ENCODE data around the gene OPRD1.

The OPRD1 gene

DNA sequence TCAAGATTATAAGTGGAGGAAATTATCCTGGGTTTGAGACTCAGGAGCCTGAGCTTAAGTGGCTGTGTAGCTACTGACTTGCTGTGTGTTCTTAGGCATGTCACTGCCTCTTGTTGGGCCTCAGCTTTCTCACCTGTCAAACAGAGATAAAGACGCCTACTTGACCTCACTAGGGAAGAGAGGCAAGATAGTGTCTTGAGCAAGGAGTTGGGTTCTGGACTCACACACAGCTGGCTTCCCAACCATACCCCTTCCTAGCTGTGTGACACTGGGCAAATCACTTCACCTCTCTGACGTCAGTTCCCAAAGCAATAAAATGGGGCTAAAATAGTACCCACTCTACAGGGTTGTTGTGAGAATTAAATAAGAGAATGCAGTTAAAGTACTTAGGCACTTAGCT lies 90.8 kb downstream of the OPRD1 start:
- Mint-ChIP-seq H3K36me3 (ENCODE audit: low read depth) (no peaks in the 10 kb centered on the region), H3K27ac (no peak overlapping the region), H3K4me1 (peaks cover 18% of the 10 kb centered on the region), H3K27me3 (ENCODE audit: low read depth, poor library complexity) (peaks cover 19% of the 10 kb centered on the region), H3K9me3 (peaks cover 8% of the 10 kb centered on the region), H3K4me3 (no peak overlapping the region)
- no peak for DNase-seq
- TF ChIP-seq, protein P1, sequence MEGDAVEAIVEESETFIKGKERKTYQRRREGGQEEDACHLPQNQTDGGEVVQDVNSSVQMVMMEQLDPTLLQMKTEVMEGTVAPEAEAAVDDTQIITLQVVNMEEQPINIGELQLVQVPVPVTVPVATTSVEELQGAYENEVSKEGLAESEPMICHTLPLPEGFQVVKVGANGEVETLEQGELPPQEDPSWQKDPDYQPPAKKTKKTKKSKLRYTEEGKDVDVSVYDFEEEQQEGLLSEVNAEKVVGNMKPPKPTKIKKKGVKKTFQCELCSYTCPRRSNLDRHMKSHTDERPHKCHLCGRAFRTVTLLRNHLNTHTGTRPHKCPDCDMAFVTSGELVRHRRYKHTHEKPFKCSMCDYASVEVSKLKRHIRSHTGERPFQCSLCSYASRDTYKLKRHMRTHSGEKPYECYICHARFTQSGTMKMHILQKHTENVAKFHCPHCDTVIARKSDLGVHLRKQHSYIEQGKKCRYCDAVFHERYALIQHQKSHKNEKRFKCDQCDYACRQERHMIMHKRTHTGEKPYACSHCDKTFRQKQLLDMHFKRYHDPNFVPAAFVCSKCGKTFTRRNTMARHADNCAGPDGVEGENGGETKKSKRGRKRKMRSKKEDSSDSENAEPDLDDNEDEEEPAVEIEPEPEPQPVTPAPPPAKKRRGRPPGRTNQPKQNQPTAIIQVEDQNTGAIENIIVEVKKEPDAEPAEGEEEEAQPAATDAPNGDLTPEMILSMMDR (IDR thresholded peaks at IDR 0.05) = no peak

DNA sequence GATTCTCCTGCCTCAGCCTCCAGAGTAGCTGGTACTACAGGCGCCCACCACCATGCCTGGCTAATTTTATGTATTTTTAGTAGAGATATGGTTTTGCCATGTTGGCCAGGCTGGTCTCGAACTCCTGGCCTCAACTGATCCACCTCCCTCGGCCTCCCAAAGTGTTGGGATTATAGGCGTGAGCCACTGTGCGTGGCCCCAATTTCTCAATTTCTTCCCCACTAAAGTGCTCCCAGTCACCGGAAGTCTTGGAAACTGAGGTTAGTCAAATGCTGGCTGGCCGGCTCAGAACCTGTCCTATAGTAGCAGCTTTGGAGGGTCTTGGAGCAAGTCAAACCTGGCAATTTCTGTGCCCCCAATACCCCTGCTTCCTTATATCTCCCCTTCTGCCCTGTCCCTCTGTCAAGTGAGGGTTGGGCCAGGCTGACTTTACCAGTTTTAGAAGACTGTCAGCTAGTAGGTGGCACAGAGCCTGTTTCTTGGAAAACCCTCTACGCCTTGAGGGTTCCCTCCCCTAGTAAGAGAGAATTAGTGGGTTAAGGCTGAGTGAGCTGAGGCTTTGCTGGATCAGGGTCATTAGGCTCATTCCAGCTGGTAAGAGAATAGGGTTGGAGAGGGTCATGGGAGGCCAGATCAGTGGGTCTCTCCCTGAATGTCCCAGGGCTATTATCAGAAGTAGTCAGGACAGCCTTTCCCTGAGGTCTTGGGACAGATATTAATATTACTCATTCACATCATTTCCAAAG lies 94.1 kb downstream of the OPRD1 start:
- Mint-ChIP-seq H3K9me3 (peaks cover 8% of the 10 kb centered on the region), H3K4me3 (no peak overlapping the region), H3K4me1 (peaks cover 17% of the 10 kb centered on the region), H3K36me3 (ENCODE audit: low read depth) (no peaks in the 10 kb centered on the region), H3K27me3 (ENCODE audit: low read depth, poor library complexity) (peaks cover 15% of the 10 kb centered on the region), H3K27ac (peak overlapping the region; percentile 88)
- TF ChIP-seq, protein P1 (IDR thresholded peaks at IDR 0.05) = no peak
- no peak for DNase-seq

DNA sequence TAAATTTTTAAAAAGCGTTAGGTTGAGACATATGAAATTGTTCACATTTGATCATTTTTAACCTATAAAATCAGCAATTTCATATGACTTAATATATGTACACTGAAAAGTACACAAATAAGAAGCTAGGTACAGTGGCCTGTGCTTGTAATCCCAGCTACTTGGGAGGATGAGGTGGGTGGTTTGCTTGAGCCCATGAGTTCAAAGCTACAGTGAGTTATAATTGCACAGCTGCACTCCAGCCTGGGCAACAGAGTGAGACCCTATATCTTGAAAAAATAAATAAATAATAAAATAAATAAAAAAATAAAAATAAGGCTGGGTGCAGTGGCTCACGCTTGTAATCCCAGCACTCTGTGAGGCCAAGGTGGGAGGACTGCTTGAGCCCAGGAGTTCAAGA lies 97.2 kb downstream of the OPRD1 start:
- Mint-ChIP-seq H3K9me3 (peaks cover 3% of the 10 kb centered on the region), H3K4me3 (no peak overlapping the region), H3K27me3 (ENCODE audit: low read depth, poor library complexity) (peaks cover 7% of the 10 kb centered on the region), H3K36me3 (ENCODE audit: low read depth) (no peaks in the 10 kb centered on the region), H3K4me1 (peaks cover 25% of the 10 kb centered on the region), H3K27ac (no peak overlapping the region)
- no peak for DNase-seq
- TF ChIP-seq, protein P1 (IDR thresholded peaks at IDR 0.05) = no peak

DNA sequence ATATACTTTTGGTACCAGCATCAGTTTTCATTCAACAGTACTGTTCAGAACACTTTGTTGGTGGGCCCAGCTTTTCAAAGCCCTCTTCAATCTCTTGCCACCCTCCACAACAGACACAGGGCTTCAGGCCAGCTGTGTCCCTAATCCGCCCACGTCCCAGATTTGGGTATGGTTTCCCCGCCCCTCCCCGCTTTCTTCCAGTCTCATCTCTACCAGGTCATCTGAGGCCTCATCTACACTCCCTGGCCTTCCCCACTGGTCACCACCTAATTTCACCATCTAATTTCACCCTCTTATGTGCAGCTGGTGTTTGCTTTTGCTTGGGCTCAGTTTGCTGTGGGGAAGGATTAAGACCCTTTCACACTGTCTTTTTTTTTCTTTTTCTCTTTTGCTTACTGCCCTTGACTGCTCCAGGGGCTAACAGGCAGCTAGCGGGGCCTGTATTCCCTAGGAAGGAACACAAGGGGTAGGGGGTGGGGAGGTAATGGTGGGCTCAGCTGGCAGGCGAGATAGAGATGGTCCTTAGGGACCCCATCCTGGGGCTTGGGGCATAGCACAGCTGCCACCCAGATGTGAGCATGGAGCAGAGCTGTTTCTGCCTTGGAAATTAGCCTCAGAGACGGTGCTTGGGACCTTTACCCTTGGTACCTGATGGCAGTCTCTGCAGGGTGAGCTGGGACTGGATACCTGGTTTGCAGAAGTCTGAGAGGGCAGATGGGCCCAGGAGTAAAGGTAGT lies 98.6 kb downstream of the OPRD1 start:
- TF ChIP-seq, protein P1 (IDR thresholded peaks at IDR 0.05) = no peak

DNA sequence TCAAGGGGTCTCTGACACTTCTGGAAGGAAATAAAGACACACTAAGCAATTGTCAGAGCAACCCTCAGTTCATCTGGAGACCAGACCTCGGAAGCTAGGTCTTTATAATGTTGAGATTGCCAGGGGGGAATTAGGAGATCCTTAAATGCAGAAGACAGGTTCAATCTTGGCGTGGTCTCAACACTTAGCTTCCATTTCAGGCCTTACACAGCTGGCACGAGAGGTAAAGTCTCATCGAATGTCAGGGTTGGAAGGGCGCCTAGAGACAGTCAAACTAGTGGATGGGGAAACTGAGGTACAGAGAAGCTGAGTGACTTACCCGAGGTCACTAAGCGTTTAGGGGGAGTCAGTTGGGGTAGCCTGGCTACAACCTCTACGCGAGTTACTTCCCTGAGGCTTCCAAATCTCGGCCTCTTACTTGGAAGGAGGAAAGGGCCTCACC lies 101.8 kb downstream of the OPRD1 start:
- Mint-ChIP-seq H3K27me3 (ENCODE audit: low read depth, poor library complexity) (peaks cover 4% of the 10 kb centered on the region), H3K4me1 (peaks cover 44% of the 10 kb centered on the region), H3K9me3 (no peaks in the 10 kb centered on the region), H3K27ac (no peak overlapping the region), H3K36me3 (ENCODE audit: low read depth) (no peaks in the 10 kb centered on the region), H3K4me3 (peak overlapping the region; percentile 68)
- TF ChIP-seq, protein P1 (IDR thresholded peaks at IDR 0.05) = no peak
- no peak for DNase-seq

More for the DNA sequence above, 98.6 kb downstream of the OPRD1 start:
- Mint-ChIP-seq H3K4me3 (no peak overlapping the region), H3K9me3 (no peaks in the 10 kb centered on the region), H3K4me1 (peaks cover 29% of the 10 kb centered on the region), H3K36me3 (ENCODE audit: low read depth) (no peaks in the 10 kb centered on the region), H3K27ac (no peak overlapping the region), H3K27me3 (ENCODE audit: low read depth, poor library complexity) (peaks cover 4% of the 10 kb centered on the region)
- no peak for DNase-seq
